ENCODE results near the gene C1QTNF12. TPM values are rescaled to one million over a fixed set of nuclear protein-coding genes. Genes with fewer than 3 reads are reported as not detected.

C1QTNF12 gene
- total RNA-seq, 3 donors from 2014 or later, result 2.0 TPM; not detected in 2

- no peak overlapping the region for H3K4me3 ChIP-seq
- no peak for TF ChIP-seq POLR2AphosphoS5 (IDR thresholded peaks at IDR 0.05)
- no peak for TF ChIP-seq POLR2A (IDR thresholded peaks at IDR 0.05)
- TF ChIP-seq, protein P1, sequence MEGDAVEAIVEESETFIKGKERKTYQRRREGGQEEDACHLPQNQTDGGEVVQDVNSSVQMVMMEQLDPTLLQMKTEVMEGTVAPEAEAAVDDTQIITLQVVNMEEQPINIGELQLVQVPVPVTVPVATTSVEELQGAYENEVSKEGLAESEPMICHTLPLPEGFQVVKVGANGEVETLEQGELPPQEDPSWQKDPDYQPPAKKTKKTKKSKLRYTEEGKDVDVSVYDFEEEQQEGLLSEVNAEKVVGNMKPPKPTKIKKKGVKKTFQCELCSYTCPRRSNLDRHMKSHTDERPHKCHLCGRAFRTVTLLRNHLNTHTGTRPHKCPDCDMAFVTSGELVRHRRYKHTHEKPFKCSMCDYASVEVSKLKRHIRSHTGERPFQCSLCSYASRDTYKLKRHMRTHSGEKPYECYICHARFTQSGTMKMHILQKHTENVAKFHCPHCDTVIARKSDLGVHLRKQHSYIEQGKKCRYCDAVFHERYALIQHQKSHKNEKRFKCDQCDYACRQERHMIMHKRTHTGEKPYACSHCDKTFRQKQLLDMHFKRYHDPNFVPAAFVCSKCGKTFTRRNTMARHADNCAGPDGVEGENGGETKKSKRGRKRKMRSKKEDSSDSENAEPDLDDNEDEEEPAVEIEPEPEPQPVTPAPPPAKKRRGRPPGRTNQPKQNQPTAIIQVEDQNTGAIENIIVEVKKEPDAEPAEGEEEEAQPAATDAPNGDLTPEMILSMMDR (IDR thresholded peaks at IDR 0.05), result no peak
- peaks cover 0 to 8% of the 10 kb centered on the region in 2 donors for H3K4me1 ChIP-seq
- H3K27ac ChIP-seq, result no peak overlapping the region
- no peaks in the 10 kb centered on the region for H3K36me3 ChIP-seq
- H3K9me3 ChIP-seq, result no peaks in the 10 kb centered on the region
- DNase-seq (ENCODE audit: low spot score in 2 of 2), result no peak
- intact Hi-C loops (cut with DNase I; ENCODE audit: low total_unique reads), result no loop called here
- H3K27me3 ChIP-seq, result peaks cover 8 to 26% of the 10 kb centered on the region in 2 donors
Measured at GRCh38 chr1:1245178-1245816, 1.2 kb downstream of the C1QTNF12 start.

GRCh38 chr1:1244192-1244811, 2.2 kb downstream of the C1QTNF12 start:
- peaks cover 11 to 35% of the 10 kb centered on the region in 2 donors for H3K27me3 ChIP-seq

DNA sequence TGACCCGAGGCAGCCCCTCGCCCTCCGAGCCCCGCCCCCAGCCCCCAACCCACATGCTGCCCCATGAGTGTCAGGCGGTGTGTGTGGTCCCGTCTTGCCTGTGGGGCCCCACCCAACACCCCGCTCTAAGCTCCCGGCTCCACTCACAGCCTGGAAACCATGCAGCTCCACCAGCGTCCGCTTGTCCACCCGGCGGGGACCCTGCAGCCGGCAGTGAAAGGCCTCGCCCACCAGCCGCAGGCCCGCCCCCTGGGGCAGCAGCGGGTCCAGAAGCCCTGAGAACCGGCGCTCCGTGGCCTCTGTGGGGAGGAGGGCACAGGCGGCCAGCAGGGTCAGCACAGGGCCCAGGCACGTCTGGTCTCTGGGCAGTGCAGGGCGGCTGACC, 2.7 kb downstream of the C1QTNF12 start:
- DNase-seq (ENCODE audit: low spot score in 2 of 2), result no peak
- H3K27ac ChIP-seq, result no peak overlapping the region
- no peaks in the 10 kb centered on the region for H3K9me3 ChIP-seq
- H3K4me1 ChIP-seq, result peaks cover 0 to 15% of the 10 kb centered on the region in 2 donors
- intact Hi-C loops (cut with DNase I; ENCODE audit: low total_unique reads), result no loop called here
- no peak overlapping the region for H3K4me3 ChIP-seq
- TF ChIP-seq POLR2AphosphoS5 (IDR thresholded peaks at IDR 0.05) (no peak), POLR2A (IDR thresholded peaks at IDR 0.05) (no peak)
- TF ChIP-seq, protein P1 (IDR thresholded peaks at IDR 0.05), result no peak
- H3K27me3 ChIP-seq, result peaks cover 15 to 39% of the 10 kb centered on the region in 2 donors
- H3K36me3 ChIP-seq, result no peaks in the 10 kb centered on the region

More at GRCh38 chr1:1244192-1244811, 2.2 kb downstream of the C1QTNF12 start:
- intact Hi-C loops (cut with DNase I; ENCODE audit: low total_unique reads), result no loop called here
- H3K4me3 ChIP-seq, result no peak overlapping the region
- H3K27ac ChIP-seq, result no peak overlapping the region
- no peaks in the 10 kb centered on the region for H3K9me3 ChIP-seq
- no peaks in the 10 kb centered on the region for H3K36me3 ChIP-seq
- no peak for DNase-seq (ENCODE audit: low spot score in 2 of 2)
- H3K4me1 ChIP-seq, result peaks cover 0 to 14% of the 10 kb centered on the region in 2 donors
- no peak for TF ChIP-seq POLR2A (IDR thresholded peaks at IDR 0.05)
- no peak for TF ChIP-seq POLR2AphosphoS5 (IDR thresholded peaks at IDR 0.05)
- TF ChIP-seq, protein P1 (IDR thresholded peaks at IDR 0.05), result no peak

- no peak for DNase-seq (ENCODE audit: low spot score in 2 of 2)
- peaks cover 15 to 43% of the 10 kb centered on the region in 2 donors for H3K27me3 ChIP-seq
Measured at GRCh38 chr1:1243266-1243660, 3.3 kb downstream of the C1QTNF12 start.

More at GRCh38 chr1:1243266-1243660, 3.3 kb downstream of the C1QTNF12 start:
- peaks cover 0 to 15% of the 10 kb centered on the region in 2 donors for H3K4me1 ChIP-seq
- H3K27ac ChIP-seq, result no peak overlapping the region
- intact Hi-C loops (cut with DNase I; ENCODE audit: low total_unique reads), result no loop called here
- no peak overlapping the region for H3K4me3 ChIP-seq
- TF ChIP-seq POLR2A (IDR thresholded peaks at IDR 0.05) (no peak), POLR2AphosphoS5 (IDR thresholded peaks at IDR 0.05) (no peak)
- TF ChIP-seq, protein P1 (IDR thresholded peaks at IDR 0.05), result no peak
- no peaks in the 10 kb centered on the region for H3K9me3 ChIP-seq
- no peaks in the 10 kb centered on the region for H3K36me3 ChIP-seq

Data from breast epithelium (tissue), 4 donors.